IMR-90 (cell line): ENCODE data around the gene VPS50. TPM values are rescaled to one million over a fixed set of nuclear protein-coding genes. Genes with fewer than 3 reads are reported as not detected.

Experiments used
- ATAC-seq: fragments of 200-7000 bp; cut with Tn5 transposase; 2 replicates; pipeline ENCODE4 v1.9.1; 2020; ENCODE audit warnings: low read depth, mild to moderate bottlenecking, moderate library complexity
- BruUV-seq: library from RNA; stranded (reverse); fragments of 400-500 nt; replicated peaks from 2 replicates; lab custom pipeline; 2021; lab: Mats Ljungman, UMichigan
- CTCF ChIA-PET: fragments of 300-600 bp; formaldehyde crosslinking; extraction: SDS; loops from one replicate; lab custom pipeline; 2021; ENCODE audit warnings: antibody characterized with exemption; lab: Yijun Ruan, JAX
- POLR2A ChIA-PET: fragments of 300-600 bp; sonication (Branson Sonifier 250); formaldehyde crosslinking; loops from one replicate; lab custom pipeline; 2022; ENCODE audit warnings: antibody characterized with exemption; ENCODE audit not compliant: unreplicated experiment; lab: Charles Lee
- DNase-seq: peaks from one replicate; pipeline ENCODE4 v3.0.0; 2013
- H2AFZ ChIP-seq: replicated peaks from 2 replicates; pipeline ENCODE3; 2013; ENCODE audit warnings: low read length, mild to moderate bottlenecking; ENCODE audit not compliant: poor library complexity
- H2AK5ac ChIP-seq: 2 replicates; pipeline ENCODE4 v1.6.1; 2013; ENCODE audit warnings: low read depth, low read length, inconsistent platforms
- H2AK9ac ChIP-seq: replicated peaks from 2 replicates; pipeline ENCODE3; 2013; ENCODE audit warnings: mild to moderate bottlenecking, low read depth, low read length, moderate library complexity; ENCODE audit not compliant: poor library complexity
- H2BK120ac ChIP-seq: 2 replicates; pipeline ENCODE4 v1.6.1; 2013; ENCODE audit warnings: low read depth, low read length, inconsistent platforms
- H2BK15ac ChIP-seq: 3 replicates; pipeline ENCODE4 v1.6.1; 2013; ENCODE audit warnings: low read depth, low read length, inconsistent platforms
- H2BK20ac ChIP-seq: 2 replicates; pipeline ENCODE4 v1.6.1; 2013; ENCODE audit warnings: low read depth, mild to moderate bottlenecking, inconsistent platforms, low read length, moderate library complexity
- H2BK5ac ChIP-seq: 2 replicates; pipeline ENCODE4 v1.6.1; 2013; ENCODE audit warnings: mild to moderate bottlenecking, low read depth, low read length, inconsistent platforms; ENCODE audit not compliant: poor library complexity, severe bottlenecking
- H3K14ac ChIP-seq: replicated peaks from 2 replicates; pipeline ENCODE4 v1.6.1; 2013; ENCODE audit warnings: low read depth, low read length, inconsistent platforms
- H3K18ac ChIP-seq: 2 replicates; pipeline ENCODE4 v1.6.1; 2013; ENCODE audit warnings: low read depth, low read length, control low read depth
- H3K23ac ChIP-seq: 2 replicates; pipeline ENCODE4 v1.6.1; 2013; ENCODE audit warnings: low read depth, low read length, inconsistent platforms
- H3K27ac ChIP-seq: 2 replicates; pipeline ENCODE4 v1.5.1; 2013; ENCODE audit warnings: mild to moderate bottlenecking, control low read depth, low read length; ENCODE audit not compliant: insufficient read depth
- H3K27me3 ChIP-seq: 2 replicates; pipeline ENCODE4 v1.6.1; 2013; ENCODE audit warnings: low read length; ENCODE audit not compliant: control insufficient read depth, insufficient read depth
- H3K36me3 ChIP-seq: 2 replicates; pipeline ENCODE4 v1.6.1; 2013; ENCODE audit warnings: low read length, mixed read lengths; ENCODE audit not compliant: control insufficient read depth, insufficient read depth
- H3K4ac ChIP-seq: 2 replicates; pipeline ENCODE4 v1.6.1; 2013; ENCODE audit warnings: low read depth, low read length, inconsistent platforms
- H3K4me1 ChIP-seq: 2 replicates; pipeline ENCODE4 v1.6.1; 2013; ENCODE audit warnings: low read length, mixed read lengths; ENCODE audit not compliant: control insufficient read depth, insufficient read depth
- H3K4me2 ChIP-seq: 2 replicates; pipeline ENCODE4 v1.6.1; 2013; ENCODE audit warnings: low read depth, mild to moderate bottlenecking, control low read depth, low read length, moderate library complexity
- H3K4me3 ChIP-seq: 2 replicates; pipeline ENCODE4 v1.5.1; 2013; ENCODE audit warnings: low read depth, mild to moderate bottlenecking, control low read depth, low read length, moderate library complexity; ENCODE audit not compliant: insufficient read depth
- H3K56ac ChIP-seq: 2 replicates; pipeline ENCODE4 v1.6.1; 2013; ENCODE audit warnings: low read length, inconsistent platforms; ENCODE audit not compliant: insufficient read depth; ENCODE audit errors: extremely low read depth
- H3K79me1 ChIP-seq, 2 experiments: 2 replicates each; pipeline ENCODE4 v1.6.1; 2013; ENCODE audit warnings: low read length in 2 of 2, inconsistent platforms in 1 of 2, low read depth in 1 of 2
- H3K9ac ChIP-seq: 2 replicates; pipeline ENCODE4 v1.6.1; 2013; ENCODE audit warnings: low read depth, low read length, control low read depth
- H3K9me1 ChIP-seq: 2 replicates; pipeline ENCODE4 v1.6.1; 2013; ENCODE audit warnings: low read length, inconsistent platforms; ENCODE audit not compliant: insufficient read depth
- H3K9me3 ChIP-seq: 2 replicates; pipeline ENCODE4 v1.6.1; 2013; ENCODE audit warnings: low read length; ENCODE audit not compliant: control insufficient read depth, insufficient read depth
- H4K20me1 ChIP-seq: 2 replicates; pipeline ENCODE4 v1.6.1; 2013; ENCODE audit warnings: low read length, inconsistent platforms; ENCODE audit not compliant: insufficient read depth
- H4K5ac ChIP-seq: 2 replicates; pipeline ENCODE4 v1.6.1; 2013; ENCODE audit warnings: mild to moderate bottlenecking, low read depth, low read length, control low read depth
- H4K8ac ChIP-seq, 2 experiments: 2 replicates each; pipeline ENCODE4 v1.6.1; 2013; ENCODE audit warnings: low read depth in 2 of 2, low read length in 2 of 2, control low read depth in 1 of 2, inconsistent platforms in 1 of 2
- H4K91ac ChIP-seq: 2 replicates; pipeline ENCODE4 v1.6.1; 2013; ENCODE audit warnings: low read depth, low read length, inconsistent platforms; ENCODE audit not compliant: insufficient read depth
- BHLHE40 ChIP-seq: fragments of 150-350 bp; IDR thresholded peaks from 2 replicates; pipeline ENCODE4 v1.6.1; 2016; ENCODE audit warnings: mild to moderate bottlenecking, low read depth, low read length
- CEBPB ChIP-seq: IDR thresholded peaks from 2 replicates; pipeline ENCODE4 v1.6.1; 2012; ENCODE audit warnings: low read depth, low read length, improper control_type of control experiment
- CHD1 ChIP-seq: IDR thresholded peaks from 2 replicates; pipeline ENCODE4 v1.6.1; 2012; ENCODE audit warnings: low read depth, low read length, improper control_type of control experiment
- CTCF ChIP-seq: conservative IDR thresholded peaks from 2 replicates; pipeline ENCODE4 v1.5.1; 2012; ENCODE audit warnings: mild to moderate bottlenecking, low read depth, low read length, improper control_type of control experiment
- ELK1 ChIP-seq: fragments of 150-350 bp; IDR thresholded peaks from 2 replicates; pipeline ENCODE4 v1.6.1; 2016; ENCODE audit warnings: low read depth, mild to moderate bottlenecking, low read length, moderate library complexity, borderline replicate concordance
- FOS ChIP-seq: fragments of 150-350 bp; IDR thresholded peaks from 2 replicates; pipeline ENCODE4 v1.6.1; 2016; ENCODE audit warnings: low read depth, low read length
- MAFK ChIP-seq: IDR thresholded peaks from 2 replicates; pipeline ENCODE4 v1.6.1; 2012; ENCODE audit warnings: low read depth, low read length, improper control_type of control experiment
- MAZ ChIP-seq: IDR thresholded peaks from 2 replicates; pipeline ENCODE4 v1.6.1; 2012; ENCODE audit warnings: low read depth, mild to moderate bottlenecking, low read length, improper control_type of control experiment, moderate library complexity, borderline replicate concordance
- MXI1 ChIP-seq: IDR thresholded peaks from 2 replicates; pipeline ENCODE4 v1.6.1; 2012; ENCODE audit warnings: low read depth, mild to moderate bottlenecking, low read length, moderate library complexity, borderline replicate concordance
- NFE2L2 ChIP-seq: fragments of 150-350 bp; IDR thresholded peaks from 2 replicates; pipeline ENCODE4 v1.6.1; 2016; ENCODE audit warnings: low read depth, mild to moderate bottlenecking, low read length
- POLR2A ChIP-seq: IDR thresholded peaks from 2 replicates; pipeline ENCODE4 v1.6.1; 2012; ENCODE audit warnings: mild to moderate bottlenecking, low read depth, low read length
- RAD21 ChIP-seq: IDR thresholded peaks from 2 replicates; pipeline ENCODE4 v1.6.1; 2012; ENCODE audit warnings: low read length, improper control_type of control experiment
- RCOR1 ChIP-seq: IDR thresholded peaks from 2 replicates; pipeline ENCODE4 v1.6.1; 2012; ENCODE audit warnings: mild to moderate bottlenecking, low read length, improper control_type of control experiment; ENCODE audit not compliant: insufficient replicate concordance
- RFX5 ChIP-seq: IDR thresholded peaks from 2 replicates; pipeline ENCODE4 v1.8.0; 2012; ENCODE audit warnings: low read depth, mild to moderate bottlenecking, low read length, moderate library complexity
- SMC3 ChIP-seq: fragments of 150-350 bp; IDR thresholded peaks from 2 replicates; pipeline ENCODE4 v1.6.1; 2016; ENCODE audit warnings: low read depth, mild to moderate bottlenecking, antibody characterized with exemption, low read length, moderate library complexity
- USF2 ChIP-seq: fragments of 150-350 bp; IDR thresholded peaks from 2 replicates; pipeline ENCODE4 v1.6.1; 2017; ENCODE audit warnings: mild to moderate bottlenecking, antibody characterized with exemption, low read length, low read depth
- WGBS, 2 experiments: methylation state at CpG; one replicate each; pipeline versions ENCODE4 v1.1.5 to v1.1.7; 2013; ENCODE audit warnings: missing lambda C conversion rate in 2 of 2; ENCODE audit not compliant: insufficient read length in 1 of 2; ENCODE audit errors: extremely low coverage in 2 of 2; 5-methylcytosine and 5-hydroxymethylcytosine counted together
- dilution Hi-C: fragments of 300-500 bp; cut with HindIII; formaldehyde crosslinking; loops from one replicate; pipeline ENCODE4 v1.14.3; 2018; ENCODE audit warnings: low sequenced_read_pairs; ENCODE audit not compliant: unreplicated experiment
- in situ Hi-C: fragments of 300-500 bp; cut with MboI; formaldehyde crosslinking; loops from 3 replicates; pipeline ENCODE4 v1.14.3; 2019; ENCODE audit warnings: low sequenced_read_pairs, inconsistent platforms, mixed read lengths
- intact Hi-C: fragments of 100-400 bp; cut with micrococcal nuclease; formaldehyde crosslinking; loops from 2 replicates; pipeline ENCODE4 v1.10.0; 2022
- polyA plus RNA-seq, 3 experiments: library from polyadenylated mRNA; depleted of rRNA; stranded (reverse); fragments of >200 nt; gene quantifications; 2 replicates each; pipeline ENCODE4 v1.2.3, GENCODE V29; 2012; ENCODE audit warnings: low replicate concordance in 1 of 3
- total RNA-seq: library from RNA; depleted of rRNA; stranded (reverse); fragments of >200 nt; gene quantifications from 2 replicates; pipeline ENCODE4 v1.2.3, GENCODE V29; 2012

VPS50 gene
- total and polyA plus RNA-seq, 2 of the 4 experiments (the other 2 are of a cell fraction) = 7.1 to 22.0 TPM

- no peaks in the 10 kb centered on the region for H3K79me1 ChIP-seq
- no peak overlapping the region for H4K8ac ChIP-seq
- no peak overlapping the region for H3K4ac ChIP-seq
- H4K5ac ChIP-seq = no peak overlapping the region
- no peak overlapping the region for H2BK20ac ChIP-seq
- CTCF ChIA-PET = no interaction called here
- no peak overlapping the region for H3K23ac ChIP-seq
- no peak overlapping the region for H3K9ac ChIP-seq
- intact Hi-C loops (no loop called here), in situ Hi-C loops (no loop called here), dilution Hi-C loops (no loop called here)
- no peak for DNase-seq
- POLR2A ChIA-PET = no interaction called here
- H3K9me3 ChIP-seq = no peaks in the 10 kb centered on the region
- H3K36me3 ChIP-seq = no peaks in the 10 kb centered on the region
- H3K9me1 ChIP-seq = no peaks in the 10 kb centered on the region
- TF ChIP-seq CEBPB = no peak
- no peak for TF ChIP-seq MXI1
- no peak for TF ChIP-seq RCOR1
- TF ChIP-seq RAD21 = no peak
- TF ChIP-seq USF2 = no peak
- no peak for TF ChIP-seq CTCF
- no peak for TF ChIP-seq NFE2L2
- TF ChIP-seq BHLHE40 = no peak
- no peak for TF ChIP-seq MAZ
- TF ChIP-seq ELK1 = no peak
- no peak for TF ChIP-seq RFX5
- TF ChIP-seq POLR2A = no peak
- TF ChIP-seq SMC3 = no peak
- TF ChIP-seq MAFK = no peak
- no peak for TF ChIP-seq FOS
- TF ChIP-seq CHD1 = no peak
- no peak for ATAC-seq
- H2AK9ac ChIP-seq = no peak overlapping the region
- H3K18ac ChIP-seq = no peak overlapping the region; the same call in 1 of the 2 replicates
- 0 out of 2 replicates have a peak overlapping the region, but pooled peaks have one; percentile 58 for H3K14ac ChIP-seq
- no peak overlapping the region for H2AFZ ChIP-seq
- no peaks in the 10 kb centered on the region for H4K20me1 ChIP-seq
- WGBS, 2 experiments = no CpG with 5 or more reads among the region's 1 CpG
- no peak overlapping the region for H2BK15ac ChIP-seq
- peaks cover 3% of the 10 kb centered on the region; the same call in 1 of the 2 replicates for H3K4me1 ChIP-seq
- H2AK5ac ChIP-seq = no peak overlapping the region
- no peaks in the 10 kb centered on the region for H3K27me3 ChIP-seq
- no peak overlapping the region for H3K4me3 ChIP-seq
- H3K4me2 ChIP-seq = no peak overlapping the region
- no peak overlapping the region for H3K56ac ChIP-seq
- no peak overlapping the region for H2BK120ac ChIP-seq
- H4K91ac ChIP-seq = no peak overlapping the region
- BruUV-seq = no TSS peak
- H2BK5ac ChIP-seq = no peak overlapping the region
- H3K27ac ChIP-seq = no peak overlapping the region
Measured at GRCh38 chr7:93298206-93298605, 66.0 kb downstream of the VPS50 start.
